HG02970 (cell line): Measurements from ENCODE around the gene MON1B.
"Not testable (repeated sequence)": the region's sequence is repeated elsewhere in the genome, so short reads cannot be mapped to it uniquely, and the experiment has no call there.

Experiments used
- ATAC-seq: cut with Tn5 transposase; IDR thresholded peaks from one replicate; pipeline ENCODE4 v1.9.1; 2021; ENCODE audit warnings: mild to moderate bottlenecking, moderate library complexity, moderate number of reproducible peaks; ENCODE audit not compliant: unreplicated experiment, low FRiP score

MON1B gene

GRCh38 chr16:77190478-77191258 is at the start of gene MON1B:
MON1B (plus strand) TSS chr16:77191190; CDS start chr16:77191486, 296 bp downstream.
- peak; percentile 100 for ATAC-seq

- no peak for ATAC-seq
Measured at GRCh38 chr16:77143364-77143763, 47.6 kb upstream of the MON1B start.

- no peak for ATAC-seq
Measured at GRCh38 chr16:77148121-77148520, 42.9 kb upstream of the MON1B start.

- ATAC-seq, result no peak
Measured at GRCh38 chr16:77157346-77158058, 33.5 kb upstream of the MON1B start.

GRCh38 chr16:77158293-77158692 is 32.7 kb upstream of the MON1B start:
- no peak for ATAC-seq

GRCh38 chr16:77165006-77165405 is 26.0 kb upstream of the MON1B start:
- ATAC-seq, result no peak

- ATAC-seq, result not testable (repeated sequence)
Measured at GRCh38 chr16:77165536-77166236, 25.3 kb upstream of the MON1B start.

GRCh38 chr16:77166726-77167125 is 24.3 kb upstream of the MON1B start:
- no peak for ATAC-seq

- no peak for ATAC-seq
Measured at GRCh38 chr16:77168901-77169300, 22.1 kb upstream of the MON1B start.

GRCh38 chr16:77169650-77170236 is 21.2 kb upstream of the MON1B start:
- no peak for ATAC-seq

GRCh38 chr16:77170805-77171204 is 20.2 kb upstream of the MON1B start:
- ATAC-seq, result no peak

GRCh38 chr16:77171745-77172635 is 19.0 kb upstream of the MON1B start:
- peak; percentile 63 for ATAC-seq

GRCh38 chr16:77172951-77173350 is 18.0 kb upstream of the MON1B start:
- no peak for ATAC-seq

- ATAC-seq, result no peak
Measured at GRCh38 chr16:77183137-77183536, 7.9 kb upstream of the MON1B start.

- not testable (repeated sequence) for ATAC-seq
Measured at GRCh38 chr16:77186298-77186697, 4.7 kb upstream of the MON1B start.

GRCh38 chr16:77190190-77190477 is 856 bp upstream of the MON1B start:
- ATAC-seq, result no peak

GRCh38 chr16:77191259-77191969 is 424 bp downstream of the MON1B start:
- no peak for ATAC-seq

GRCh38 chr16:77193377-77193776 is 2.4 kb downstream of the MON1B start:
- no peak for ATAC-seq
